Psoas muscle (tissue), 8 donors: ENCODE measurements around the gene TSC1. TPM values are rescaled to one million over a fixed set of nuclear protein-coding genes. Genes with fewer than 3 reads are reported as not detected.

ENCODE experiments used
- ATAC-seq, 4 donors: fragments of 200-7000 bp; cut with Tn5 transposase; one replicate each; pipeline ENCODE4 v1.9.1; 2020; ENCODE audit warnings: moderate library complexity in 3 of 4, mild to moderate bottlenecking in 2 of 4
- DNase-seq, 2 donors: peaks; one replicate each; pipeline ENCODE4 v3.0.0-alpha.2; 2020
- H3K27ac ChIP-seq: fragments of 200-600 bp; one replicate; pipeline ENCODE4 v1.8.0; 2022
- H3K27me3 ChIP-seq, 3 donors: fragments of 200-600 bp in 1 of 3; one replicate each; pipeline versions ENCODE4 v1.6.1 to v1.8.0; 2013 to 2022; ENCODE audit warnings: low read length in 2 of 3, mild to moderate bottlenecking in 2 of 3, moderate library complexity in 1 of 3; ENCODE audit not compliant: insufficient read depth in 3 of 3
- H3K36me3 ChIP-seq, 2 donors: fragments of 200-600 bp in 1 of 2; one replicate each; pipeline versions ENCODE4 v1.6.1 to v1.8.0; 2013 to 2022; ENCODE audit warnings: low read depth in 1 of 2, mild to moderate bottlenecking in 1 of 2, moderate library complexity in 1 of 2; ENCODE audit not compliant: insufficient read depth in 1 of 2
- H3K4me1 ChIP-seq: fragments of 200-600 bp; one replicate; pipeline ENCODE4 v1.8.0; 2022
- H3K4me3 ChIP-seq: fragments of 200-600 bp; one replicate; pipeline ENCODE4 v1.8.0; 2022; ENCODE audit warnings: mild to moderate bottlenecking
- H3K9me3 ChIP-seq: fragments of 200-600 bp; one replicate; pipeline ENCODE4 v1.8.0; 2022
- WGBS, 3 donors: extraction: QIAGEN DNeasy Blood & Tissue Kit; methylation state at CpG; one replicate each; pipeline versions ENCODE4 v1.1.6 to v1.1.7; 2013; 5-methylcytosine and 5-hydroxymethylcytosine counted together
- intact Hi-C, 2 donors: fragments of 100-400 bp; cut with DNase I; formaldehyde crosslinking; loops; one replicate each; pipeline versions ENCODE4 v1.11.0 to v1.14.2; 2022
- polyA plus RNA-seq, 3 donors: library from polyadenylated mRNA; stranded (reverse); fragments of 200-250 nt; gene quantifications; one replicate each; pipeline ENCODE4 v1.2.3, GENCODE V29; 2013
- total RNA-seq, 4 donors: library from RNA; stranded (reverse); fragmentation: NEBNext Ultra II Directional in 2 of 4; extraction: Animal tissue kit (Norgen Biotek cat#: 25700) in 2 of 4; gene quantifications; one replicate each; pipeline versions ENCODE4 v1.2.1 to v1.2.4, GENCODE V29; 2021 to 2023
- TF ChIP-seq, protein P1 (sequence below): fragments of 200-600 bp; IDR thresholded peaks from one replicate; pipeline ENCODE4 v1.8.0; 2022; ENCODE audit warnings: antibody characterized with exemption
- donor health status: healthy with polysubstance abuse.
- donor health status: DM: no; HTN: no; CAD: no; lungs with moderate emphysema.
- donor health status: Bipolar disorder and iron deficiency.
- donor health status: healthy.
- donor health status: DM: yes; HTN: yes; CAD: no.
- donor health status: DM: no; HTN: no; CAD: no.
- donor health status: DM: no; HTN: no; CAD: no.
- donor health status: DM: yes; HTN: yes; CAD: no.

TSC1 gene
- total and polyA plus RNA-seq, 7 donors = 13.1 to 38.4 (median 26.8) TPM

DNA sequence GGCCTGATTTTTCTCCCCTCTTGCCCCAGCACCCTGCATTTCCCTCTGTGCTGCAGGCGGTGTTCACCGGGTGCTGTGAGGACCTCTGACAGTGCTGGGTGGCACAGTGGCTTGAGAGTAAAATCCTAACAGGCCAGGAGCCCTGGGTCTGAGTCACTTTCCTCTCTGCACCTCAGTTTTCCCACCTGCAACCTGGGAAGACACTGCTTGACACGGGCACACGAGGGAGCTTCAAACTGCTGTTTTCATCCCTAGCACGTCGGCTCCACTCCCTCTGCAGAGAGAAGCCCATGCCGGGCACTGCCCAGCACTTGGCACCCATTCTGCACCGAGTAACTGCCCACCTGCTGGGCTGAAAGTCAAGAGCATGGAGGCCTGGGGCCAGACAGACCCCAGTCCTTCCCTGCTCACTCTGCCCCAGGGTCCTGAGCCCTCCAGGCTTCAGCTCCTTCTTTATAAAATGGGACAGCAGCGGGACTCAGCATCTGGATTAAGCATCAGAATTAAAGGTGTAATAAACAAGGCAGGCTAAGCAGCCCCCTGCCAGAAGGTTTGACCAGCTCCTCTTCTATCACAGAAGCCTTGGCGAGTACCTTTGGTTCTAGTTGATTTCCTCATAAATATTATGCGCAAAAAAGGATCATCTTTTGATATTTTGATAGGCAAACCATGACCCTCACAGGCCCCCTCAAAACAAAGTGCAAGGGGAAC is 39.2 kb upstream of the TSC1 start:
- no peak for ATAC-seq
- intact Hi-C loops = no loop called here
- Histone ChIP-seq H3K27ac (no peak overlapping the region), H3K27me3 (peaks cover 0 to 12% (median 2%) of the 10 kb centered on the region in 3 donors), H3K4me1 (peaks cover 4% of the 10 kb centered on the region), H3K36me3 (no peaks in the 10 kb centered on the region), H3K4me3 (no peak overlapping the region), H3K9me3 (no peaks in the 10 kb centered on the region)
- TF ChIP-seq, protein P1, sequence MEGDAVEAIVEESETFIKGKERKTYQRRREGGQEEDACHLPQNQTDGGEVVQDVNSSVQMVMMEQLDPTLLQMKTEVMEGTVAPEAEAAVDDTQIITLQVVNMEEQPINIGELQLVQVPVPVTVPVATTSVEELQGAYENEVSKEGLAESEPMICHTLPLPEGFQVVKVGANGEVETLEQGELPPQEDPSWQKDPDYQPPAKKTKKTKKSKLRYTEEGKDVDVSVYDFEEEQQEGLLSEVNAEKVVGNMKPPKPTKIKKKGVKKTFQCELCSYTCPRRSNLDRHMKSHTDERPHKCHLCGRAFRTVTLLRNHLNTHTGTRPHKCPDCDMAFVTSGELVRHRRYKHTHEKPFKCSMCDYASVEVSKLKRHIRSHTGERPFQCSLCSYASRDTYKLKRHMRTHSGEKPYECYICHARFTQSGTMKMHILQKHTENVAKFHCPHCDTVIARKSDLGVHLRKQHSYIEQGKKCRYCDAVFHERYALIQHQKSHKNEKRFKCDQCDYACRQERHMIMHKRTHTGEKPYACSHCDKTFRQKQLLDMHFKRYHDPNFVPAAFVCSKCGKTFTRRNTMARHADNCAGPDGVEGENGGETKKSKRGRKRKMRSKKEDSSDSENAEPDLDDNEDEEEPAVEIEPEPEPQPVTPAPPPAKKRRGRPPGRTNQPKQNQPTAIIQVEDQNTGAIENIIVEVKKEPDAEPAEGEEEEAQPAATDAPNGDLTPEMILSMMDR = no peak
- 73 to 80% (median 77%) methylated on average over 11 of the region's 11 CpGs for WGBS, 3 donors
- no peak for DNase-seq

DNA sequence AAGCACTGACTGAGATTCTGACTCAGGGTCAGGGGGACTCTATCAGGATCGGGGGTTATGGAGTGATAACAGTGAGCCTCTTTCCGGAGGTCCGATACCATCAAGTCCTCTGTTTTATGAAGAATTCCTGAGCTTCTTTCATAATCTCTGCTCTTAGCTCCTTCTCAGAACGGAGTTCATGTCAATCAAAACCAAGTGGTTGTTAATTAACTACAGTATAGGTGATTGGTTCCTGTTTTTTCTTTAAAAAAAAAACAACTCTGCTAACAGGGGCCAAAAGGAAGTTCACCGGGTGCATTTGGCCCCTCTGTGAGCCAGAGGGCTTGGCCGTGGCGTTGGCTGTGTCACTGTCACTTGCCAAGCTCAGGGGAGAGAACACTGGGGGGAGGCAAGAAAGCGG is 38.0 kb upstream of the TSC1 start:
- no peaks in the 10 kb centered on the region for H3K9me3 ChIP-seq
- TF ChIP-seq, protein P1 = no peak
- H3K4me1 ChIP-seq = peaks cover 4% of the 10 kb centered on the region
- intact Hi-C loops = no loop called here
- H3K27me3 ChIP-seq = peaks cover 0 to 22% (median 2%) of the 10 kb centered on the region in 3 donors
- no peak overlapping the region for H3K4me3 ChIP-seq
- no peaks in the 10 kb centered on the region for H3K36me3 ChIP-seq
- ATAC-seq = no peak
- no peak for DNase-seq
- 57 to 68% (median 61%) methylated on average over 8 of the region's 8 CpGs for WGBS, 3 donors
- no peak overlapping the region for H3K27ac ChIP-seq

DNA sequence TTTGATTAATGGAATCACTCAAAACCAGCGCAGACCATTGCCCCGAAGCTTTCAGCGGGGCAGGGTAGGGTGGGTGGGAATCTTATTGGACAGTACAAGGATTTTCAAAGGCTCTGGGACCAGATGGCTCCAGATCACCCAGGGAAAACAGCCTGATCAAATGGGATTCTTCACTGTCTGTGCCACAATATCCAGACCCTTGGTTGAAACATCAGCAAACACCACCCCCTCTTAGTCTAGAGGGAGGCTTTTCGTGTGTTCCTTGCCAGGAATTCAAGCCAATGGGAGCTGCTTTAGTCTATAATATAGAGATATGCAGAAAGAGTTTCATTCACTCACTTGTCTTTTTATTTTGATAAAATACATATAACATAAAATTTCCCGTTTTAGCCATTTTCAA is 35.7 kb upstream of the TSC1 start:
- no peak for DNase-seq
- 55 to 69% (median 61%) methylated on average over 5 of the region's 5 CpGs for WGBS, 3 donors
- no peak for ATAC-seq
- Histone ChIP-seq H3K27ac (no peak overlapping the region), H3K9me3 (no peaks in the 10 kb centered on the region), H3K4me1 (no peaks in the 10 kb centered on the region), H3K4me3 (no peak overlapping the region), H3K27me3 (peaks cover 0 to 44% (median 2%) of the 10 kb centered on the region in 3 donors), H3K36me3 (no peaks in the 10 kb centered on the region)
- TF ChIP-seq, protein P1 = no peak
- intact Hi-C loops = no loop called here

DNA sequence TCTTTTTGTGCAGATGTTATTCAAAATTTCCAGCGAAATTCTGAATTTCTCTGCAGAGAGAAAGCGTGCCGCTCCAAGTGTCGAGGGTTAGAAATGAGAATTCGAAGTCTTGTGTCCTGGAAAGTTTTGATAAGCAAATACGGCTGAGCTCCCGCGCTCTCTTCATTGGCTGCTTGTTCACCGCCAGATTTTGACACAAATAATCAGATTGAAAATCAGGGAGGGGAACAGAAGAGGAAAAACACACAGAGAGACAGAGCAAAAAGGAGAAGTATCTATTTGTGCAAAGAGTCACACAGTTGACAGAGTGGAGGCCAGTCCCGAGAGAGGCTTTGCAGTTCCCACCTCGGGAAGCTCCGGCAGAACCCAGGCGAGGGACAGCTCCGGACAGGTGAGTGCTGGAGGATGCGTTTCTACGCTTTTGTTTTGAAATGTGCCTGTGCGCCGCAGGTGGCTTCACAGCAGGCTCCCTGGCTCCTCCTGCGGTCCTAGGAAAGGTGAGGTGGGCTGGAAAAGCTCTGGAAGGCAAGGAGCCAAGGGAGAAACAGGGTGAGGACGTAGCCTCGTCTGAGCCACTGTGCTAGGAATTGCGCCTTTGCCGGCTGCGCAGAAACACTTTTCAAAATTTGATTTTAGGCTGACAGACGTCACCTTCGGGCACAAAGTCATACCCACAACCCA is 34.2 kb upstream of the TSC1 start, which contains the start of gene GFI1B:
GFI1B (plus strand) TSS at position 244 of the 681 bp plus-strand sequence. CDS start 7,985 bp downstream, outside the sequence.
- TF ChIP-seq, protein P1 = no peak
- intact Hi-C loops = no loop called here
- no peak for ATAC-seq

More for the DNA sequence above, 34.2 kb upstream of the TSC1 start, which contains the start of gene GFI1B:
- Histone ChIP-seq H3K27ac (no peak within 1 kb of the TSS), H3K4me3 (no peak within 1 kb of the TSS), H3K9me3 (no peaks in the 10 kb centered on the region), H3K27me3 (peaks cover 0 to 44% (median 2%) of the 10 kb centered on the region in 3 donors), H3K36me3 (no peaks in the 10 kb centered on the region), H3K4me1 (no peaks in the 10 kb centered on the region)
- WGBS, 3 donors = 27 to 29% (median 28%) methylated on average over 26 of the region's 26 CpGs
- no peak for DNase-seq
